HG03066 (cell line): ENCODE measurements around the gene VPS26B.
"Not testable (repeated sequence)": the region's sequence is repeated elsewhere in the genome, so short reads cannot be mapped to it uniquely, and the experiment has no call there.

ENCODE experiments used
- ATAC-seq: cut with Tn5 transposase; IDR thresholded peaks from one replicate; pipeline ENCODE4 v1.9.1; 2021; ENCODE audit warnings: low read depth; ENCODE audit not compliant: unreplicated experiment

Gene VPS26B

GRCh38 chr11:134276396-134277182 lies 52.1 kb downstream of the VPS26B start:
- ATAC-seq, result no peak

GRCh38 chr11:134277183-134278001 lies 52.9 kb downstream of the VPS26B start:
- ATAC-seq, result no peak

- no peak for ATAC-seq
These were observed 53.9 kb downstream of the VPS26B start for GRCh38 chr11:134278356-134278755.

GRCh38 chr11:134281635-134282034 lies 57.2 kb downstream of the VPS26B start:
- ATAC-seq, result not testable (repeated sequence)

- no peak for ATAC-seq
These were observed 57.9 kb downstream of the VPS26B start for GRCh38 chr11:134282121-134283045.

DNA sequence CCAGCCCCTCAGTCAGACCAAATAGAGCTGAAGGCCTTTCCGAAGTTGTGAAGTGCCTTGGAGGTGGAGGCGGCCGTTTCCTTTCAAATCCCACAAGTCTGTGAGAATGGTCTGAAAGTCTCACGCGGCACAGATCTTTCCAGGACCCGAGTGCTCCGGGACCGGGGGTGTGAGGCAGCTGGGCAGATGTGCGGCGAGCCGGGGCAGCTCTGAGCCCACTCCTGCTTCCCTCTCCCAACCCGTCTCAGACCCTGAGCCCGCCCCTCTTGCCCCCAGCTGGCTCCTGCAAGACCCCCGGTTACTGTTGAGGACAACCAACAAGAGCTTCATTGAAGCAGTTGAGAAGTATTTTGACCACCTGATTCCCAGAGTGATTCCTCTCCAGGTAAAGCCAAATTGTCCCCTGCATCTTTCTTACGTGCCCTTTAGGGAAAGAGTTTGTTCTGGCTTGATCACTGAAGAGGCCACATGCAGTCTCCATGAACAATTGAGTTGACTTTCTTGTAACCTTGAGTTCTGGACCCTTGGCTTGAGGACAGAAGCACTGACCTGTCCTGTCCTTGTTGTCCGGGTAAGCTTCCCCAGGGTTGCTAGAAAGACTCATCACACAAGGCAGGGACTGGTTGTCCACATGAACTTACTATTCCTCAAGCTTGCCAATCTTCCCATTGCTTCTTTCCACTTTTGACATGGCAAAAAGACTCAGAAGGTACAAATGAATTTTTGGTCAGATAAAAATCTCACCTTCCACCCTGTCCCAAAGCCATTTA lies 59.2 kb downstream of the VPS26B start:
- no peak for ATAC-seq

- ATAC-seq, result not testable (repeated sequence)
These were observed 59.9 kb downstream of the VPS26B start for GRCh38 chr11:134284349-134284748.

- ATAC-seq, result no peak
These were observed 63.1 kb downstream of the VPS26B start for GRCh38 chr11:134287561-134287960.

- no peak for ATAC-seq
These were observed 64.0 kb downstream of the VPS26B start for GRCh38 chr11:134288486-134288885.

GRCh38 chr11:134289167-134289566 lies 64.7 kb downstream of the VPS26B start:
- ATAC-seq, result no peak

- no peak for ATAC-seq
These were observed 65.3 kb downstream of the VPS26B start for GRCh38 chr11:134289789-134290188.

DNA sequence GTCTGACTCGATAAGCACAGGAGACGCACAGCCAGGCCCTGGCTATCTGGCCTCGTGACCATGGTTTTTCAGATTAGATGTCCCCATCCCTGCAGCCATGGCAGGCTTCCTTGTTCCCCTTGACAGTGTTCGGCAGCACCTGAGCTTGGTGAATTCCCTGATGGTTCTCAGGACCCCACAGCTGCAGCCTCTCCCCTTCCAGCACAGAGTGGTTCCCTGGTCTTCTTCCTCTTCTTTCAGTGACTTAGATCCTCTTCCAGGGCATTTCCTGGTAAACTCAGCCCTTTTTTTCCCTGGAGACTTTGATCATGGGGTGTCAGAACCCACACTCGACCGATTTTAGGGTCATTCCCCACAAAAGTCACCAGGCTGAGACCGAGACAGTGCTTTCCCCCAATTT lies 66.2 kb downstream of the VPS26B start:
- ATAC-seq, result no peak

GRCh38 chr11:134291196-134291595 lies 66.7 kb downstream of the VPS26B start:
- ATAC-seq, result no peak

GRCh38 chr11:134292661-134293060 lies 68.2 kb downstream of the VPS26B start:
- no peak for ATAC-seq

GRCh38 chr11:134293119-134294113 lies 68.9 kb downstream of the VPS26B start:
- ATAC-seq, result no peak

- no peak for ATAC-seq
These were observed 70.2 kb downstream of the VPS26B start for GRCh38 chr11:134294664-134295063.
